Tibial nerve (tissue), 4 donors: ENCODE results near the gene TCFL5. TPM values are rescaled to one million over a fixed set of nuclear protein-coding genes. Genes with fewer than 3 reads are reported as not detected.
A peak's percentile ranks its signal among the peaks of the same experiment; 100 is the strongest.

Experiments
- DNase-seq, 2 donors: peaks; one replicate each; pipeline ENCODE4 v3.0.0-alpha.2; 2019; ENCODE audit warnings: low spot score in 2 of 2
- H3K27ac ChIP-seq, 4 donors: fragments of 200-600 bp; sonication (generic) in 3 of 4; one replicate each; pipeline ENCODE4 v1.5.1; 2017 to 2019; ENCODE audit warnings: mild to moderate bottlenecking in 1 of 4
- H3K27me3 ChIP-seq, 2 donors: fragments of 200-600 bp; sonication (generic) in 1 of 2; one replicate each; pipeline versions ENCODE4 v1.5.1 to v1.6.0; 2017 to 2019
- H3K36me3 ChIP-seq, 3 donors: fragments of 200-600 bp; sonication (generic); one replicate each; pipeline ENCODE4 v1.5.1; 2018 to 2019
- H3K4me1 ChIP-seq, 4 donors: fragments of 200-600 bp; sonication (generic) in 3 of 4; one replicate each; pipeline ENCODE4 v1.5.1; 2017 to 2019
- H3K4me3 ChIP-seq, 4 donors: fragments of 200-600 bp; sonication (generic) in 3 of 4; one replicate each; pipeline ENCODE4 v1.5.1; 2017 to 2019; ENCODE audit warnings: mild to moderate bottlenecking in 1 of 4, moderate library complexity in 1 of 4
- H3K9me3 ChIP-seq, 4 donors: fragments of 200-600 bp; sonication (generic) in 3 of 4; one replicate each; pipeline ENCODE4 v1.5.1; 2017 to 2019
- CTCF ChIP-seq, 5 experiments: fragments of 200-600 bp in 3 of 5; fragments of 450-650 bp in 2 of 5; sonication (generic) in 3 of 5; IDR thresholded peaks; one replicate each; pipeline ENCODE4 v1.5.1; 2016 to 2019; ENCODE audit warnings: antibody characterized with exemption in 5 of 5, mild to moderate bottlenecking in 3 of 5, moderate library complexity in 2 of 5
- EP300 ChIP-seq, 2 donors: sonication (generic); formaldehyde crosslinking; IDR thresholded peaks; one replicate each; pipeline ENCODE4 v1.6.1; 2017; ENCODE audit warnings: antibody characterized with exemption in 2 of 2, mild to moderate bottlenecking in 1 of 2
- POLR2A ChIP-seq, 2 donors: fragments of 450-650 bp; IDR thresholded peaks; one replicate each; pipeline ENCODE4 v1.6.1; 2017; ENCODE audit warnings: antibody characterized with exemption in 2 of 2, mild to moderate bottlenecking in 2 of 2, moderate library complexity in 2 of 2
- WGBS, 2 donors: methylation state at CpG; one replicate each; pipeline ENCODE4 v1.1.5; 2018; 5-methylcytosine and 5-hydroxymethylcytosine counted together
- total RNA-seq, 4 donors: library from RNA; depleted of rRNA; stranded (reverse); fragments of >200 nt; gene quantifications; one replicate each; pipeline ENCODE4 v1.1.0, GENCODE V29; 2016

The TCFL5 gene
- total RNA-seq, 4 donors from 2014 or later = 9.8 to 25.1 (median 16.2) TPM

DNA sequence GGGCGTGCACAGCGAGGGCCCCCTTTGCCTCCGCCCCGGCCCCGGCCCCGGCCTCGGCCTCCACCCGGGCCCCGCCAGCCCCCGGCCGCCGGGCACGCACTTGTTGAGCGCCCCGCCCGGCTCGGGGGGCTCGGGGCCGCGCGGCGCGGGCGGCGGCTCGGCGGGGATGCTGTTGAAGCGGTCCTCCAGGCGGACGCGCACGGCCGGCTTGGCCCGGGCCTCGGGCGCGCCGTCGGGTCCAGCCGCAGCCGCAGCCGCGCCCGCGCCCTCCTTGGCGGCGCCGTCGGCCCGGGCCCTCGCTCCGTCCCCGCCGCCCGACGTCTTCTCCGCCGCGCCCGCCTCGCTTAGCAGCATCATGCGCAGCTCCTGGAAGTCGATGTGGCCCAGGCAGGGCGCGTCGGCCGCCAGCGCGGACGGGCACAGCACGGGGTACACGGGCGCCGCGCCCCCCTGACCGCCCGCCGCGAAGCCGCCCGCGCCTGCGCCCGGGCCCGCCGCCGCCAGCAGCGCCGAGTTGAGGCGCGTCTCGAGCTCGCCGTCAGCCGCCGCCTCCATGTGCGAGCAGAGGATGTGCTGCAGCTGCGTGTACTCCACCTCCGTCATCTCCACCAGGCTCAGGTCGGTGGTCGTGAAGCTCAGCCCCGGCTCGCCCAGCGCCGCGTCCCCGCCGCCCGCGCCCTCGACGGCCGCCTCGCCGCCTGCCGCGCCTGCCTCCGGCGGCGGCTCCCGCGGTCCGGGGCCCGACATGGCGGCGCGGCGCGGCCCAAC lies 514 bp downstream of the TCFL5 start:
- no peak for DNase-seq
- peak overlapping the region; percentile 32 to 60 (median 38) for H3K4me3 ChIP-seq
- H3K27ac ChIP-seq = peak overlapping the region in 1 of 4 donors; percentile 73
- H3K36me3 ChIP-seq = peaks cover 0 to 19% (median 0%) of the 10 kb centered on the region in 3 donors
- H3K9me3 ChIP-seq = no peaks in the 10 kb centered on the region
- WGBS, 2 donors = 1% methylated on average over 15 to 20 of the region's 129 CpGs
- no peaks in the 10 kb centered on the region for H3K27me3 ChIP-seq
- TF ChIP-seq EP300 (IDR thresholded peaks at IDR 0.05) (no peak), POLR2A (IDR thresholded peaks at IDR 0.05) (no peak), CTCF (IDR thresholded peaks at IDR 0.05) (no peak)
- H3K4me1 ChIP-seq = peaks cover 0 to 26% (median 13%) of the 10 kb centered on the region in 4 donors

DNA sequence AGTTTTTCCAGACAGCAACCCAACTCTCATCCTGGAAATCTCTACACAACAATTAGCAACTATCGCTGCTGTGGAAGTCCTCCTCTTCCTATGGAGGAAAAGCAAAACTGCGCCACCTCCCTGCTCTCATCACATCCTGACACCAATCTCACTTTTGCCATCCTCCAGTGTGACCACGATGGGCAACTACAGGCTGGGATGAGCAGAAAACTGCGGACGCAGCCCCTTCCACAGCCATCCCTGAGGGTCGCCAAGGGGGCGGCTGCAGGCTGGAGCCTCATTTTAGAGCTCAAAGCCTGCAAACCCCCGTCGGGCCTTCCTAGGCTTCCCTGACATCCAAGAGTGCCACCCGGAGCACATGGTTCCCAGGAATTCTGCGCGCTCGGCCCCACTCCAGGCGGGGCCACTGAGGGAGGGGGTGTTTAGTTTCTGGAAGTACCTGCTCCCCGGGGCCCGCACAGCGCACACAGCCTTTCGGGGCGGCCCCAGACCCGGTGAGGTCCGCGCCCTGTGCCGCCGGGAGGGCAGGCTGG lies 1.2 kb downstream of the TCFL5 start:
- H3K9me3 ChIP-seq = no peaks in the 10 kb centered on the region
- no peaks in the 10 kb centered on the region for H3K27me3 ChIP-seq
- peaks cover 0 to 25% (median 0%) of the 10 kb centered on the region in 3 donors for H3K36me3 ChIP-seq
- H3K4me1 ChIP-seq = peaks cover 0 to 26% (median 13%) of the 10 kb centered on the region in 4 donors
- H3K27ac ChIP-seq = peak overlapping the region in 2 of 4 donors; percentile 3 to 73
- H3K4me3 ChIP-seq = peak overlapping the region; percentile 8 to 60 (median 34)
- DNase-seq = no peak
- 13 to 14% methylated on average over 18 to 24 of the region's 24 CpGs for WGBS, 2 donors
- TF ChIP-seq EP300 (IDR thresholded peaks at IDR 0.05) = no peak
- TF ChIP-seq CTCF (IDR thresholded peaks at IDR 0.05) = no peak
- no peak for TF ChIP-seq POLR2A (IDR thresholded peaks at IDR 0.05)

DNA sequence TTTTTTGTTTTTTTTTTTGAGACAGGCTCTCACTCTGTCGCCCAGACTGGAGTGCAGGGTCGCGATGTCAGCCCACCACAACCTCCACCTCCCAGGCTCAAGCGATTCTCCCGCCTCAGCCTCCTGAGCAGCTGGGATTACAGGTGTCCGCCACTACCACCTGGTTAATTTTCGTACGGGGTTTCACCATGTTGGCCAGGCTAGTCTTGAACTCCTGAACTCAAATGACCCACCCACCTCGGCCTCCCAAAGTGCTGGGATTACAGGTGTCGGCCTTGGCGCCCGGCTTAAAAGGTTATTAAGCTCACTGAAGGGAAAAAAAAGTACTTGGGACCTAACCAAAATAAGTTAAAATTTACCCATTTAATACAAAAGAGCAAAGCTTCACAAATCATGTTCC lies 1.9 kb downstream of the TCFL5 start:
- Histone ChIP-seq H3K4me1 (peaks cover 0 to 26% (median 13%) of the 10 kb centered on the region in 4 donors), H3K4me3 (no peak overlapping the region), H3K36me3 (peaks cover 0 to 32% (median 0%) of the 10 kb centered on the region in 3 donors), H3K27me3 (no peaks in the 10 kb centered on the region), H3K27ac (peak overlapping the region in 1 of 4 donors; percentile 73), H3K9me3 (no peaks in the 10 kb centered on the region)
- DNase-seq = no peak
- TF ChIP-seq POLR2A (IDR thresholded peaks at IDR 0.05) (no peak), CTCF (IDR thresholded peaks at IDR 0.05) (no peak), EP300 (IDR thresholded peaks at IDR 0.05) (no peak)
- WGBS, 2 donors = 87 to 92% methylated on average over 12 of the region's 12 CpGs

DNA sequence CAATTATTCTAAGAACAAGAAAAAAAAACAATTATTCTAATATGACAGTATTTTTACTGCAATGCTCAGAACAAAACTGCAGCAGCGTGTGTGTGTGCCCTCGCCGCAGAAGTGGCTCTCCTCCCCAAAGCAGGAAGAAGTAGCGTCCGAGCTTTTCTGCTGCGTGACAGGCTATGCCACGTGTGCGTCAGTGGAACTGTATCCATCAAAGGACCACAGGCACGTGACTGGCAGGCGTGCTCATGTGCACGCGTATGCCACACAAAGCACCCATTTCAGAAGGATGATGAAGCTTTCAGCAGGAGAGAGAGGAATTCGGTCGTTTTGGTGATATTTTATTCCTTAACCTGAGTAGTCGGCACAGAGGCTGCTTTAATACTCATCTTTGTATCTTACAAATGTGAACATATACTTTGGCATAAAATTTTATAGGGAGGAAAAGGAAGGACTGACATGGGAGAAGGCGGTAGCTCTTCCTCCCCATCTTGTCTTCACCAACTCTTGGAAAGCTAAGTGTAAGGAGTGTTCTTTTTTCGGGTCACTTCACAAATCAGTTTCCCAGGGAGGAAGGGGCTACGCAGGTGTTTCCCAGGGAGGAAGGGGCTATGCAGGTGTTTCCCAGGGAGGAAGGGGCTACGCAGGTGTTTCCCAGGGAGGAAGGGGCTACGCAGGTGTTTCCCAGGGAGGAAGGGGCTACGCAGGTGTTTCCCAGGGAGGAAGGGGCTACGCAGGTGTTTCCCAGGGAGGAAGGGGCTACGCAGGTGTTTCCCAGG lies 3.4 kb downstream of the TCFL5 start:
- H3K4me1 ChIP-seq = peaks cover 0 to 26% (median 13%) of the 10 kb centered on the region in 4 donors
- H3K36me3 ChIP-seq = peaks cover 0 to 46% (median 0%) of the 10 kb centered on the region in 3 donors
- 87 to 89% methylated on average over 19 to 20 of the region's 23 CpGs for WGBS, 2 donors
- no peaks in the 10 kb centered on the region for H3K27me3 ChIP-seq
- H3K4me3 ChIP-seq = no peak overlapping the region
- no peak for TF ChIP-seq POLR2A (IDR thresholded peaks at IDR 0.05)
- TF ChIP-seq CTCF (IDR thresholded peaks at IDR 0.05) = no peak
- TF ChIP-seq EP300 (IDR thresholded peaks at IDR 0.05) = no peak
- no peak overlapping the region for H3K27ac ChIP-seq
- DNase-seq = no peak
- no peaks in the 10 kb centered on the region for H3K9me3 ChIP-seq
